WTC11 (cell line): Measurements from ENCODE around the gene MAX.

Experiments
- ATF3 ChIP-seq: sonication (generic); formaldehyde crosslinking; conservative IDR thresholded peaks from 2 replicates; pipeline ENCODE4 v1.8.1; 2022; ENCODE audit warnings: mild to moderate bottlenecking, missing genetic modification reagents
- CBFB ChIP-seq: sonication (generic); formaldehyde crosslinking; IDR thresholded peaks from 2 replicates; pipeline ENCODE4 v1.8.1; 2022; ENCODE audit warnings: mild to moderate bottlenecking, low read depth, missing genetic modification reagents
- CREM ChIP-seq: sonication (generic); formaldehyde crosslinking; IDR thresholded peaks from 2 replicates; pipeline ENCODE4 v1.8.1; 2022; ENCODE audit warnings: mild to moderate bottlenecking, missing genetic modification reagents, moderate library complexity
- CTCF ChIP-seq: fragments of 200-600 bp; IDR thresholded peaks from 2 replicates; pipeline ENCODE4 v1.8.0; 2022; ENCODE audit warnings: antibody characterized with exemption
- ESRRA ChIP-seq: sonication (generic); formaldehyde crosslinking; IDR thresholded peaks from 2 replicates; pipeline ENCODE4 v1.8.1; 2022; ENCODE audit warnings: mild to moderate bottlenecking, missing genetic modification reagents, borderline replicate concordance
- ETV6 ChIP-seq: sonication (generic); formaldehyde crosslinking; IDR thresholded peaks from 2 replicates; pipeline ENCODE4 v1.8.1; 2022; ENCODE audit warnings: mild to moderate bottlenecking, missing genetic modification reagents
- KAT7 ChIP-seq: sonication (generic); formaldehyde crosslinking; IDR thresholded peaks from 2 replicates; pipeline ENCODE4 v1.8.1; 2023; ENCODE audit warnings: missing genetic modification reagents, mild to moderate bottlenecking, borderline replicate concordance
- MXD4 ChIP-seq: fragments of 250-450 bp; sonication (Bioruptor Pico); IDR thresholded peaks from 2 replicates; pipeline ENCODE4 v1.8.0; 2021; ENCODE audit warnings: mild to moderate bottlenecking, moderate library complexity, borderline replicate concordance
- NR1H2 ChIP-seq: sonication (generic); formaldehyde crosslinking; IDR thresholded peaks from 2 replicates; pipeline ENCODE4 v1.9.0; 2021; ENCODE audit warnings: mild to moderate bottlenecking, moderate library complexity, missing genetic modification reagents
- ZBTB21 ChIP-seq: sonication (generic); formaldehyde crosslinking; IDR thresholded peaks from 2 replicates; pipeline ENCODE4 v1.8.1; 2023; ENCODE audit warnings: mild to moderate bottlenecking, missing genetic modification reagents, borderline replicate concordance
- ZNF263 ChIP-seq: sonication (generic); formaldehyde crosslinking; IDR thresholded peaks from 2 replicates; pipeline ENCODE4 v1.8.1; 2022; ENCODE audit warnings: low read depth, mild to moderate bottlenecking, moderate library complexity, missing genetic modification reagents
- ZNF423 ChIP-seq: fragments of 250-450 bp; sonication (Bioruptor Pico); IDR thresholded peaks from 2 replicates; pipeline ENCODE4 v2.1.2; 2022; ENCODE audit warnings: mild to moderate bottlenecking, moderate library complexity
- ZNF532 ChIP-seq: fragments of 250-450 bp; sonication (Bioruptor Pico); IDR thresholded peaks from 2 replicates; pipeline ENCODE4 v1.9.0; 2021; ENCODE audit warnings: mild to moderate bottlenecking, borderline replicate concordance

- TF ChIP-seq ZNF263 (no peak), MXD4 (CRISPR knock-in tag) (no peak), CTCF (no peak), ZBTB21 (CRISPR knock-in tag) (no peak), ZNF532 (CRISPR knock-in tag) (no peak), KAT7 (CRISPR knock-in tag) (no peak), ZNF423 (CRISPR knock-in tag) (no peak), ESRRA (no peak), ETV6 (CRISPR knock-in tag) (no peak), CREM (no peak), ATF3 (no peak), NR1H2 (no peak), CBFB (CRISPR knock-in tag) (no peak)
Measured at GRCh38 chr14:65106736-65107135, 4.4 kb upstream of the MAX start.
